ENCODE results near the gene MLXIPL. TPM values are rescaled to one million over a fixed set of nuclear protein-coding genes. Genes with fewer than 3 reads are reported as not detected.
"Not testable (repeated sequence)": the region's sequence is repeated elsewhere in the genome, so short reads cannot be mapped to it uniquely, and the experiment has no call there.

Gene MLXIPL
- total and polyA plus RNA-seq, 2 donors (not counting 3 experiments of a cell fraction or from before 2014, with no cell fraction given): not detected

GRCh38 chr7:73550093-73550492, 74.2 kb downstream of the MLXIPL start:
- CTCF ChIA-PET; H3K9me1 ChIP-seq (replicated peaks; ENCODE audit: control insufficient read depth, extremely low read depth, insufficient read depth, low read length); dilution Hi-C loops (cut with MboI; ENCODE audit: extremely low pct_ligation_motif_present, low sequenced_read_pairs); H3K9me3 ChIP-seq (replicated peaks; ENCODE audit: control insufficient read depth, insufficient read depth, low read length); FAIRE-seq; H3K27ac ChIP-seq (ENCODE audit: insufficient read depth, low read depth, low read length); BruUV-seq (replicated peaks); H3K4me2 ChIP-seq (ENCODE audit: insufficient read depth, low read length); POLR2A ChIA-PET; intact Hi-C loops (cut with micrococcal nuclease); H2AFZ ChIP-seq (ENCODE audit: low read depth, low read length); H3K9ac ChIP-seq (replicated peaks; ENCODE audit: extremely low read depth, insufficient read depth, low read length); H3K4me3 ChIP-seq (replicated peaks in 1 of 3; ENCODE audit: insufficient read depth in 1 of 3, low read depth in 1 of 3, low read length in 3 of 3); H3K36me3 ChIP-seq (ENCODE audit: control insufficient read depth in 2 of 2, extremely low read depth in 1 of 2, insufficient read depth in 2 of 2, low read length in 2 of 2); H3K4me1 ChIP-seq (ENCODE audit: control insufficient read depth, extremely low read depth, insufficient read depth, low read length); DNase-seq (ENCODE audit: low read depth, low spot score); H4K20me1 ChIP-seq (replicated peaks; ENCODE audit: control insufficient read depth, extremely low read depth, insufficient read depth, low read length); H3K27me3 ChIP-seq (ENCODE audit: control insufficient read depth in 2 of 2, insufficient read depth in 2 of 2, low read length in 2 of 2): not testable (repeated sequence)
- peaks cover 75% of the 10 kb centered on the region for H3K79me2 ChIP-seq (ENCODE audit: control insufficient read depth, insufficient read depth, low read length)

GRCh38 chr7:73549176-73549575, 75.1 kb downstream of the MLXIPL start:
- no peak overlapping the region for H2AFZ ChIP-seq (ENCODE audit: low read depth, low read length)
- H3K4me3 ChIP-seq (replicated peaks in 1 of 3; ENCODE audit: insufficient read depth in 1 of 3, low read depth in 1 of 3, low read length in 3 of 3): no peak overlapping the region
- no peak for TF ChIP-seq POLR2A (IDR thresholded peaks at IDR 0.05; ENCODE audit: low read depth, low read length)
- TF ChIP-seq CTCF (IDR thresholded peaks at IDR 0.05; ENCODE audit: extremely low read depth in 1 of 2, insufficient read depth in 1 of 2, low read depth in 1 of 2, low read length in 2 of 2): no peak
- TF ChIP-seq EZH2 (IDR thresholded peaks at IDR 0.05; ENCODE audit: borderline replicate concordance, low read depth, low read length, severe bottlenecking): no peak
- no peak for TF ChIP-seq GATA2 (IDR thresholded peaks at IDR 0.05; ENCODE audit: insufficient read depth, insufficient read length, low read depth, low read length)
- TF ChIP-seq FOS (IDR thresholded peaks at IDR 0.05; ENCODE audit: borderline replicate concordance, insufficient read depth, low read length): no peak
- no peak for TF ChIP-seq MYC (IDR thresholded peaks at IDR 0.05; ENCODE audit: low read depth, low read length)
- no peak for TF ChIP-seq JUN (IDR thresholded peaks at IDR 0.05; ENCODE audit: borderline replicate concordance, insufficient read depth, insufficient read length, low read depth)
- TF ChIP-seq POLR2AphosphoS5 (IDR thresholded peaks at IDR 0.05; ENCODE audit: insufficient read depth, low read depth, low read length): no peak
- TF ChIP-seq MAX (IDR thresholded peaks at IDR 0.05; ENCODE audit: insufficient read depth, insufficient read length): no peak
- H3K4me1 ChIP-seq (ENCODE audit: control insufficient read depth, extremely low read depth, insufficient read depth, low read length): no peaks in the 10 kb centered on the region
- H3K27ac ChIP-seq (ENCODE audit: insufficient read depth, low read depth, low read length): no peak overlapping the region
- no peak overlapping the region for H3K4me2 ChIP-seq (ENCODE audit: insufficient read depth, low read length)
- dilution Hi-C loops (cut with MboI; ENCODE audit: extremely low pct_ligation_motif_present, low sequenced_read_pairs): no loop called here
- no TSS peak for BruUV-seq (replicated peaks)
- no peak for DNase-seq (ENCODE audit: low read depth, low spot score)
- H3K9me3 ChIP-seq (replicated peaks; ENCODE audit: control insufficient read depth, insufficient read depth, low read length): no peaks in the 10 kb centered on the region
- intact Hi-C loops (cut with micrococcal nuclease): no loop called here
- H3K27me3 ChIP-seq (ENCODE audit: control insufficient read depth in 2 of 2, insufficient read depth in 2 of 2, low read length in 2 of 2): no peaks in the 10 kb centered on the region
- ChIA-PET POLR2A (no interaction called here), CTCF (no interaction called here)
- no peak overlapping the region for H3K9ac ChIP-seq (replicated peaks; ENCODE audit: extremely low read depth, insufficient read depth, low read length)
- H3K79me2 ChIP-seq (ENCODE audit: control insufficient read depth, insufficient read depth, low read length): peaks cover 69% of the 10 kb centered on the region
- H3K36me3 ChIP-seq (ENCODE audit: control insufficient read depth in 2 of 2, extremely low read depth in 1 of 2, insufficient read depth in 2 of 2, low read length in 2 of 2): peaks cover 4 to 6% of the 10 kb centered on the region in 2 experiments
- H3K9me1 ChIP-seq (replicated peaks; ENCODE audit: control insufficient read depth, extremely low read depth, insufficient read depth, low read length): no peaks in the 10 kb centered on the region
- H4K20me1 ChIP-seq (replicated peaks; ENCODE audit: control insufficient read depth, extremely low read depth, insufficient read depth, low read length): no peaks in the 10 kb centered on the region
- FAIRE-seq: no peak

Data from endothelial cell of umbilical vein (primary cell).